ENCODE results near the gene PSMD5. TPM values are rescaled to one million over a fixed set of nuclear protein-coding genes. Genes with fewer than 3 reads are reported as not detected.

Gene PSMD5
- total RNA-seq, 1 experiment from 2014 or later: 86.4 TPM

DNA sequence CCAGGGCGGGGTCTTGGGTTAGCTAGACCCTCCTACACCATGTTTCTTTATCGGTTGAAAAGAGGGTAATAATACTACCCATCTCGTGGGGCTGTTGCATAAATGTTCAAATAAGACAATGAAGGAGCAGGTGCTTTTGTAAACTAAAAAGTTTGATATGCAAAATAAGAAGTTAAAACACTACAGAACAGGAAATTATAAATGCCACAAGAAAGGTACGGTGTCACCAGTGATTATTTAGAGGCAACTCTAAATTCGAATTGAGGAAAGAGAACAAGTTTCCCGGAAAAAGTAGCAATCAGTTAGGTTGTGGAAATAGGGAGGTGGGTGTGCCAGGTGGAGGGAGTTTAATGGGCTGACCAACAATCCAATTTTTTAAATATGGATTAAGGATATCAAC lies 36.7 kb upstream of the PSMD5 start:
- peaks cover 48% of the 10 kb centered on the region for H3F3A ChIP-seq (ENCODE audit: insufficient read depth, low read depth)
- peaks cover 53% of the 10 kb centered on the region for H3K4me1 ChIP-seq (replicated peaks; ENCODE audit: insufficient read depth)
- no peaks in the 10 kb centered on the region for H3K27me3 ChIP-seq (ENCODE audit: insufficient read depth, low read depth)
- H4K20me1 ChIP-seq (ENCODE audit: insufficient read depth): no peaks in the 10 kb centered on the region
- POLR2A ChIA-PET (ENCODE audit: unreplicated experiment): interaction anchor here (0.5 kb wide), 1 partner anchor 710 kb away, joined by 3 read pairs; no protein-coding TSS in a partner anchor
- no peak overlapping the region for H3K27ac ChIP-seq
- H3K79me2 ChIP-seq (ENCODE audit: low read depth): peaks cover 16% of the 10 kb centered on the region
- no peak for DNase-seq
- no TSS peak for BruUV-seq (replicated peaks)
- no peaks in the 10 kb centered on the region for H3K36me3 ChIP-seq (ENCODE audit: low read depth)
- intact Hi-C loops (cut with micrococcal nuclease; ENCODE audit: unreplicated experiment): no loop called here
- no peaks in the 10 kb centered on the region for H3K9me2 ChIP-seq (ENCODE audit: insufficient read depth)
- H3K4me2 ChIP-seq: no peak overlapping the region
- no peak overlapping the region for H2AFZ ChIP-seq
- H3K9me3 ChIP-seq (ENCODE audit: insufficient read depth, low read depth): no peaks in the 10 kb centered on the region
- TF ChIP-seq, protein P1, sequence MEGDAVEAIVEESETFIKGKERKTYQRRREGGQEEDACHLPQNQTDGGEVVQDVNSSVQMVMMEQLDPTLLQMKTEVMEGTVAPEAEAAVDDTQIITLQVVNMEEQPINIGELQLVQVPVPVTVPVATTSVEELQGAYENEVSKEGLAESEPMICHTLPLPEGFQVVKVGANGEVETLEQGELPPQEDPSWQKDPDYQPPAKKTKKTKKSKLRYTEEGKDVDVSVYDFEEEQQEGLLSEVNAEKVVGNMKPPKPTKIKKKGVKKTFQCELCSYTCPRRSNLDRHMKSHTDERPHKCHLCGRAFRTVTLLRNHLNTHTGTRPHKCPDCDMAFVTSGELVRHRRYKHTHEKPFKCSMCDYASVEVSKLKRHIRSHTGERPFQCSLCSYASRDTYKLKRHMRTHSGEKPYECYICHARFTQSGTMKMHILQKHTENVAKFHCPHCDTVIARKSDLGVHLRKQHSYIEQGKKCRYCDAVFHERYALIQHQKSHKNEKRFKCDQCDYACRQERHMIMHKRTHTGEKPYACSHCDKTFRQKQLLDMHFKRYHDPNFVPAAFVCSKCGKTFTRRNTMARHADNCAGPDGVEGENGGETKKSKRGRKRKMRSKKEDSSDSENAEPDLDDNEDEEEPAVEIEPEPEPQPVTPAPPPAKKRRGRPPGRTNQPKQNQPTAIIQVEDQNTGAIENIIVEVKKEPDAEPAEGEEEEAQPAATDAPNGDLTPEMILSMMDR (conservative IDR thresholded peaks at IDR 0.05): no peak
- TF ChIP-seq EZH2 (IDR thresholded peaks at IDR 0.05; ENCODE audit: low read depth): no peak
- CTCF ChIA-PET: no interaction called here
- no peak overlapping the region for H3K4me3 ChIP-seq

DNA sequence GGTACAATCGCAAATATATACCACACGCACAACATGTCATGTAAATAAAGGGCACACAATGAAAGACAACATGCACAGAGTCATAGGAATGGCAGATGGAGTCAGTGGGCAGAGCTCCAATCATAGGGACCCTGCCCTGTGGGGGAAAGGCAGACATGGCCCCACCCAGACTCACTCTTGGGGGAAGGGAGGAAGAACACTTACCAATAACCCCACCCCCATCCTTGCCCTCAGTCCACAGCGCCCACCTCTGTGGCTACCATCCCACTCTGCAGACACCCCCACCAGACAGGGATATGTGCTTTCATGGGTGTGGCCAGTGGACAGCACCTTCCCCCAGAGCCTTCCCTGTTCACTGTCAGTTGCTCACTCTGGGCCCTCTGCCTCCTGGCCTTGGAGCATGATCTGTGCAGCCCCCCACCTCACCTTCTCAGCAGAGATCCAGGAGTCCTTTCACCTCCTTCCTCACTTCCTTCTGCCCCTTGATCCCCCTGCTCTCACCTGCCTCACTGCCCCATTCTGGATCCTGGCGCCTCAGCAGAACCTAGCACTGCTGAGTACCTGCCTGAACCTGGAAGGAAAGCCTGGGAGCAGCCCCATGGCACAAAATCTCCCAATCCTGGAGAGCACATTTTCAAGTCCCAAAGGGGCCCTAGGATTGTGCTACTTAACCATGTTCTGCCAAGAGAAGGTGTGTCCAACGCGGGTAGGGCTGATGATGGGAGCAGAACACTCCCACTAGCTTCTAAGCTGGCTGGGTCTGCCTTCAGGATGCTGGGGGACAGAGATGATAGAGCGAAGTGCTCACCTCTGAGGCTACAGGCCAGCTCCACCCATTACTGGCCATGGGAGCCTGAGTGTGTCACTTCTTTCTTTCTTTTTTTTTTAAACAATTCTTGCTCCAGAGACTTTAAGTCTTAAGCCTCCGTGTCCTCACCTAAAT lies 35.7 kb upstream of the PSMD5 start:
- H3K9me3 ChIP-seq (ENCODE audit: insufficient read depth, low read depth): no peaks in the 10 kb centered on the region
- no peak for DNase-seq

DNA sequence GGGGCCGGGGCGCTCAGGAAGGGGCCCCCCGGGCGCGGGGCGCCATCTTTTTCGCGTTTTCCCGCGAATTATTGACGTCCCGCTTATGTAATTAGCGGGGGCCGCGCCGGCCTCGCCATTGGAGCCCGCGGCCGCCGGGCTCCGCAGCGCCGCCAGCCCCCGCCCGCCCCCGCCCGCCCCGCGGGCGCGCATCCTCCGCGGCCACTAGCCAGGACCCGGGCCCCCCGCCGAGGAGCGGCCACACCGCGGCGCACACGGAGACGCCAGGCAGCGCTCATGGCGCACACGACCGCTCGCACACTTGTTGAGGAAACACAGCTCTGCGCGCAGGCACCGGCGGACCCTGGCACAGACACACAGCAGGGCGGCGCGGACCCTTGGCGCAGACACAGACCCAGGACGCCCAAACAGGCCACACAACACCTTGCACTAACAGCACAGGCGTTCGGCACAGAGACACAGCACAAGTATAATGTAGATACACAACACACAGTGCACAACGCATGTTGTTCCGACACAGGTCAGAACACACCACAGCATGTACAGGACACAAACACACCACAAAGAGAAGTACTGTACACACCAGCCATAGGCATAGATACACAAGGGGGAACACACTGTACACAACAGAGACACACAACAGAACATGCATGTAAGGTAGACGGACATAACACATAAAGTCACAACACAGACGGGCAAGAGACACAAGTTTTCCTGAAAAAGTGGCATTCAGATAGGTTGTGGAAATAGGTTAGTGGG lies 34.7 kb upstream of the PSMD5 start:
- intact Hi-C loops (cut with micrococcal nuclease; ENCODE audit: unreplicated experiment): no loop called here
- no peaks in the 10 kb centered on the region for H3K9me2 ChIP-seq (ENCODE audit: insufficient read depth)
- POLR2A ChIA-PET (ENCODE audit: unreplicated experiment): interaction anchor here (0.6 kb wide), 1 partner anchor 84 kb away, joined by 5 read pairs; no protein-coding TSS in a partner anchor

More for the DNA sequence above, 35.7 kb upstream of the PSMD5 start:
- Histone ChIP-seq H3F3A (ENCODE audit: insufficient read depth, low read depth) (peaks cover 40% of the 10 kb centered on the region), H3K79me2 (ENCODE audit: low read depth) (peaks cover 22% of the 10 kb centered on the region), H3K4me3 (peak overlapping the region; percentile 76), H3K27ac (no peak overlapping the region), H3K4me2 (peak overlapping the region; percentile 93), H3K4me1 (replicated peaks; ENCODE audit: insufficient read depth) (peaks cover 54% of the 10 kb centered on the region), H2AFZ (no peak overlapping the region; the same call in 1 of the 2 replicates), H3K36me3 (ENCODE audit: low read depth) (no peaks in the 10 kb centered on the region), H3K9me2 (ENCODE audit: insufficient read depth) (no peaks in the 10 kb centered on the region), H4K20me1 (ENCODE audit: insufficient read depth) (no peaks in the 10 kb centered on the region), H3K27me3 (ENCODE audit: insufficient read depth, low read depth) (no peaks in the 10 kb centered on the region)
- TF ChIP-seq, protein P1 (conservative IDR thresholded peaks at IDR 0.05): no peak
- no peak for TF ChIP-seq EZH2 (IDR thresholded peaks at IDR 0.05; ENCODE audit: low read depth)
- ChIA-PET CTCF (no interaction called here), POLR2A (ENCODE audit: unreplicated experiment) (no interaction called here)
- BruUV-seq (replicated peaks): TSS peak; percentile 29
- intact Hi-C loops (cut with micrococcal nuclease; ENCODE audit: unreplicated experiment): no loop called here

More for the DNA sequence above, 34.7 kb upstream of the PSMD5 start:
- Histone ChIP-seq H3K4me2 (peak overlapping the region; percentile 93), H3K4me1 (replicated peaks; ENCODE audit: insufficient read depth) (peaks cover 54% of the 10 kb centered on the region), H2AFZ (peak overlapping the region; percentile 87), H3F3A (ENCODE audit: insufficient read depth, low read depth) (peaks cover 38% of the 10 kb centered on the region), H3K79me2 (ENCODE audit: low read depth) (peaks cover 22% of the 10 kb centered on the region), H3K27me3 (ENCODE audit: insufficient read depth, low read depth) (no peaks in the 10 kb centered on the region), H3K9me3 (ENCODE audit: insufficient read depth, low read depth) (no peaks in the 10 kb centered on the region), H3K4me3 (peak overlapping the region; percentile 76), H4K20me1 (ENCODE audit: insufficient read depth) (no peaks in the 10 kb centered on the region), H3K36me3 (ENCODE audit: low read depth) (no peaks in the 10 kb centered on the region), H3K27ac (peak overlapping the region; percentile 52)
- no peak for TF ChIP-seq EZH2 (IDR thresholded peaks at IDR 0.05; ENCODE audit: low read depth)
- TF ChIP-seq, protein P1 (conservative IDR thresholded peaks at IDR 0.05): no peak
- no TSS peak for BruUV-seq (replicated peaks)
- CTCF ChIA-PET: interaction anchor here (0.7 kb wide), 1 partner anchor 344 kb away, joined by 3 read pairs; no protein-coding TSS in a partner anchor
- peak; percentile 46 to 69 for DNase-seq

Measured in PC-9 (cell line).